ENCODE results near the gene TPP2.

GRCh38 chr13:102683637-102684036, 86.9 kb downstream of the TPP2 start:
- no peak for TF ChIP-seq CTCF (IDR thresholded peaks at IDR 0.05; ENCODE audit: low read depth, low read length)
- no peak for TF ChIP-seq EZH2phosphoT487 (IDR thresholded peaks at IDR 0.05; ENCODE audit: low read depth)
